COLO668 (cell line): ENCODE measurements around the gene PINLYP.
A peak's percentile ranks its signal among the peaks of the same experiment; 100 is the strongest.

Experiments used
- DNase-seq: peaks from one replicate; lab custom pipeline; 2025; ENCODE audit not compliant: unreplicated experiment; lab: John Stamatoyannopoulos, UW

The PINLYP gene

DNA sequence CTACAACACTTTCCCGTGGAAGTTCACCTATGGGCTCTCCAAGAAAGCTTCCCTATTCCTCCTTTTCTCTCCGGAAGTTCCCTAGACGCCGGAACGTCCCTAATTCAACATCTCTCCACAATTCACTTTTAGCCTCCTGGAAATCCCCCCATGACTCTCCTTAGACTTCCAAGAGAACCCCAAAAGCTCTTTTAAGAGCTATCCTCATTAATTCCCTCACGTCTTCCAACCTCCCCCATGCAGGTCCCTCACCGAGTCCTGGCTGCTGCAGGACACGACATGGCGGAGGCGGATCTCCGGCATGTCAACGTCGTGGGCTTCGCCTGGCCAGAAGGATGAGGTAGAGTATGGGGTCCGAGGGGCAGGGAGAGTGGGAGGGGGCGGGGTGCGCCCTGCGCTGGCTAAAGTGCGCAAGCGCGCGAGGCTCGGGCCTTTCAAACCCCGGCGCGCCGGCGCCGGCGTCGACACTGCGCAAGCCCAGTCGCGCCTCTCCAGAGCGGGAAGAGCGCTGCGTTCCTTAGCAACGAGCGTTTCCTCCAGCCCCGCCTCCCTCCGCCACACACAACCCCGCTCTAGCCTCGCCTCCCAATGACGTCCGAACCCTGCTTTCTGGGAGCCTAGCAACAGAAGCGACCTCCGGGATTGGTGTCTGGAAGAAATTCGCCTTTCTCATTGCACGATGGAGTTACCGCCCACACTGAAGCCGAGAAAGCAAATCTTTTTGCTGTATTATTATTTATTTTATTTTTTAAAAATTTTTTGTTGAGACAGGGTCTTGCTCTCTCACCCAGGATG lies at the start of gene PINLYP, which contains the start of gene XRCC1:
Gene PINLYP, plus strand, starts transcription at position 646 of the 795 bp plus-strand sequence. CDS start 1,391 bp downstream, outside the sequence.
Gene XRCC1, minus strand, starts transcription at position 372 of the 795 bp plus-strand sequence. Its CDS starts 69 bp downstream, at position 303.
- DNase-seq: peak; percentile 98

DNA sequence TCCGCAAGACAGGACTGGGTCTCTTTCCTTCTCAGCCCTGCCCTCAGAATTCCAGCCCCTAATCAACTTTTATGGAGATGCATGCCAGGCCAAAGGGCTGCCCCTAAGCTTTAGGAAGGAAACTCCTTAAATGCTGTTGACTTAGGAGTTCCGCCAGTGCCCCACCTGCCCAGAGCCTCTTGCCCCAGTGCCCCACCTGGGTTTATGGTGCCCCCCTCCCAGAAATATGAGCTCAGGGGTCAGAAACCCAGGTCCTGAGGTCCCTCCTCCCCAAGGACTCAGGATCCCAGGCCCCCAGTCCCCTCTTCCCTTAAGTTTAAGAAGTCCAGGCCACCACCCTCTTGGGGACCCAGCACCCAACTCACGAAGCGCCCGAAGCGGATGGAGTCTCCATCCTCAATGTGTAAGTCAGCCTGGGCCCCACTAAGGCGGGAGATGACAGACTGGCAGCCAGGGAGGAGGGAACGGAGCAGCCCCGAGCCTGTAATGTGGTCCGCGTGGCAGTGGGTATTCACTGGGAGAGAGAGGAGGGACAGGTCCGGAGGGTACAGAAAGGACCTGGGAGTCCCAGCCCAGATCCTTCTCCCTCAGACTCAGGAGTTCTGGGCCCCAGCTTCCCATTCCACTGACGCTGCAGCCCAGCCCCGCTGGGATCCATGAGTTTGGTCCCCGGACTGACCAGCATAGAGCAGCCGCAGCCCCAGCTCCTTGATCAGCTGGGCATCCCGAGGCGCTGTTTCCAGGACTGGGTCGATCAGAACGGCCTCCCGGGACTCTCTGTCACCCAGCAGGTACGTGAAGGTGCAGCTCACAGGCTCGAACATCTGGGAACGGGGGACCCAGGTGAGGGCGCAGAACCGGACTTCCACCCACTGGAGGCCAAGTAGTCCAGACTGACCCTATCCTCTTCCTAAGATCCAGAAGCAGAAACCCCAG lies 49.5 kb upstream of the PINLYP start:
- no peak for DNase-seq

DNA sequence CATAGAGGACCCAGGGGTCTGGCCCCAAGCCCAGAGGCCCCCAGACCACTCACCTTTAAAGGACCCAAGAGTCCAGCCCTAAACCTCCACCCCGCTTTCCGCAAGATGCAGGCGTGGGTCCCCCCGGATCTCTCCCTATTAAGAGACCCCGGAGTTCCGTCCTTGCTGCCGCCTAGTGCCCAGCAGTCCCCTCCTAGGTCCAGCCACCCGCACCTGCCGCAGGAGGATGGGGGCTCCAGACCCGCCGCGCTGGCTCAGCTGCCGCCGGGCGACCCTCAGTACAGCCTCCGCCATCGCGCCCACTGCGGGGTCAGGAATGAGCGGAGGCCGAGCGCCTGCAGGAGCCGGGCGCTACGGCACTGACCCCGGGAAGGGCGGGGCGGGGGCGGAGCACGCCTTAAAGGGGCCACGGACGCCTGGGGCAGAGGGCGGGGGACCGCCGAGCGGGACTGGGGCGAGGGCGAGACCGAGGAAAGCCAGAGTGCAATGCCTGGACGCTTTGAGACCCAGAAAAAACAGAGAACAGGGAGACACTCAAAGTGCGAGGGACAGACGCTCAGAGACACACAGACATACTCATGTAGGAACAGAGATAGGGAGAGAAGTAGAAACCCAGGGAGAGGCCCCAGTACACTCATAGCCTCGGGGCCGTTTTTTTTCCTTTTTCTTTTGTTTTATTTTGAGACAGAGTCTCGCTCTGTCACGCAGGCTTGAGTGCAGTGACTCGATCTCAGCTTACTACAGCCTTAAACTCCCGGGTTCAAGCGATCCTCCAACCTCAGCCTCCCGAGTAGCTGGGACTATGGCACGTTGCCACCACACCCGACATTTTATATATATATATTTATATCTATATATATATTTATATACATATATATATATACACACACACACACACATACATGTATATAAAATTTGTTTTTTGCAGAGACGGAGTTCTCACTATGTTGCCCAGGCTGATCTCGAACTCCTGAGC lies 48.4 kb upstream of the PINLYP start, which contains the start of gene ETHE1:
Gene ETHE1, minus strand, starts transcription at position 318 of the 976 bp plus-strand sequence. Its CDS starts 24 bp downstream, at position 294.
- DNase-seq: peak; percentile 71

DNA sequence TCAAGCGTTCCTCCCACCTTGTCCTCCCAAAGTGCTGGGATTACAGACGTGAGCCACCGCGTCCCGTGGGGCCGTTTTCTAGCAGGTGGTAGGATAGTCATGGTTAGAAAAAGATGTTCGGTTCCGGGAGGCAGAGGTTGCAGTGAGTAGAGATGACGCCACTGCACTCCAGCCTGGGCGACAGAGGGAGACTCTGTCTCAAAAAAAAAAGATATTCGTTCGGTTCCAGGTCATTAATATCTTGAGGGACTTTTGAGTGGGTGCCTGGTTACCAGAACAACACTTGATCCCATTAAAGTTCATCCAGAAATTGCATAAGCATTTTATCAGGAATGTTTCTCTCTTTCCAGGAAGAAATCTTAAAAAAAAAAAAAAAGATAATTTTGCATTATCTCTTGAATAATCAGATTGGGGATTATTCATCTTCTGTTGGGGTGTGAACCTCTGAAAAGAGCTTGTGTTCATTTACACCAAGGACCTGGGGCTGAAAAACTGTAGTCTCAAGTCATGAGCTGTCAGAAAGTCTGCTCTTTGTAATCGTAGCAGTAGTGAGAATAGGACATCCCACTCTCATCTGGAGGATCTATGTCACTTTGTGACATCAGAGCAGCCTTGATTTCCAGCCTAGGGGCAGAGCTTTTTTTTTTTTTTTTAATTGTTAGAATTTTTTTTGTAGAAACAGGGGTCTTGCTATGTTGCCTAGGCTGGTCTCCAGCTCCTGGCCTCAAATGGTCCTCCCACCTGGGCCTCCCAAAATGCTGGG lies 47.6 kb upstream of the PINLYP start:
- DNase-seq: peak; percentile 65

DNA sequence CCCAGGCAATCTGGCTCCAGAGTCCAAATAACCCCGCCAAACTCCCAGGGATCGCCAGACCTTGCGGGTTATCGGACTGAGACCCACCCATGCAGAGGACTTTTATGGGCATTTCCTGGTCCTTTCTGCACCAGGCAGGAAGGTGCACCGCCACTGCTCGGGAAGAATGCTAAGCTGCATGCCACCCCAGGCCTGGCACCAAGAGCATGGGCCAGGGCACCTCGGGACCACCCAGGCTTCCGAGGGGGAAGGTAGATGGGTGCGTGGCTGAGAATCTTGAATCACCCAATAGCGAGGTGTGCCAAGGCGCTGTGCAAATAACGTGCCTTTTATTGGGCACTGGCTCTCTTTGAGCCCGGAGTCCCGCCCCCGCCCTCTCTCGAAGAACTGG lies 43.0 kb upstream of the PINLYP start:
- peak; percentile 64 for DNase-seq

DNA sequence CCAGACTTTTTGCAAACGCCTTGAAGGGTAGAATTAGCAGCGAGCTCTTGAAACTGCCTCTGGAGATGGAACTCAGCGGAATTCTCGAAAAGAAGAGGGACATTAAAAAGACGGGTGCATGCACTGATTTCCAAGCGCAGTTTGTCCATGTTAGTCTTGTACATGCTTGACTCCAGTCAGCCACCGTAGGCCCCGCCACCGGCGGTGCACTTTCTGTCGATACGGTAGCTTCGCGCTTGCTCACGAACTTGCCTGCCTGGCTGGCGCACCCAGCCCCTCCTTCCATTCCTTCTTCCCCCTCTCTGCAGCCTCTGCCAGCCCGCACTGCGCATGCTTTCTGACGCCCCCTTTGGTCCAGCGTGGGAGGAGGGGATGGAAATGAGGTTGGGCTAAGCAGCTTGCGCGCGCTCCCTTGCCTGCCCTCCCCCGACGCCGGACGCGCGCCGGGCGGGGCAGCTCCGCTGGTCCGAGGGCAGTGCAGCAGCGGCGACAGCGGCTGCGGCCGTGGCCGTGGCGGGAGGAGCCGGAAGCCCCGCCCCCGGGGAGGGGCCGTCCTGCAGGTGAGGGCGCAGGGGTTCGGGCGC lies 42.5 kb upstream of the PINLYP start, which contains the start of gene ZNF575:
Gene ZNF575, plus strand, starts transcription at position 227 of the 584 bp plus-strand sequence. CDS start 1,235 bp downstream, outside the sequence.
- DNase-seq: peak; percentile 94

DNA sequence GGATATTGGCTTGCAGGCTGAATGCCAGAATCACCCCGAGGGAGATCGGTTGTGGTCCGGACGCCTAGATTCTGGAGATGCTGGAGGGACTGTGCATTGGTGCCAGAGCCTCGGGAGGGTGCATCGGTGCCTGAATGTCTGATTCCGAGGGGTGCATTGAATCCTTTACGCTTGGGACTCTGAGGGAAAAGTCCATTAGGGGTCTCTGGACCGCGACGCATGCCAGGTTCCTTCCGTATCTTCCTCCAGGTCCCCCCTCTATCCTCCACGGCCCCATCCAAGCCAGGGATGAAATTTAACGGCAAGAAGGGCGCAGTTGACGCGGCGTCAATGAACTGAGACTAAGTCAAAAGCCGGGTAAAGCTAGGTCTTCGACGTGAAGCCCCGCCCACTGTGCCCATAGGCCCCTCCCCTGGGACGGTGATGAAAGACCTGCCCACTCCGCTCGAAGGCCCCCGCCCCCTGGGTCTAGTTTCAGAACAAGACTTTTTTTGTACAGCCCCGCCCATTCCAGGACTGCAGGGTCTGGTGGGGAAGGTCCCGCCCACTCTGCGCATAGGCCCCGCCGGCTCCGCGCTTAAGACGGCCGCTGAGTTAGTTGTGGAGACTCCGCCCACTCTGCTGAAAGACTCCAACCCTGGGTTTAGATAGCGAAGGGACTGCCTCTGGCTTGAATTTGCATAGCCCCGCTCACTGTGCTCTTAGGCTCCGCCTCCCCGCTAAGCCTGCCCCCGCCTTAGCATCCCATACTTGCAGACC lies 41.9 kb upstream of the PINLYP start:
- DNase-seq: peak; percentile 90

DNA sequence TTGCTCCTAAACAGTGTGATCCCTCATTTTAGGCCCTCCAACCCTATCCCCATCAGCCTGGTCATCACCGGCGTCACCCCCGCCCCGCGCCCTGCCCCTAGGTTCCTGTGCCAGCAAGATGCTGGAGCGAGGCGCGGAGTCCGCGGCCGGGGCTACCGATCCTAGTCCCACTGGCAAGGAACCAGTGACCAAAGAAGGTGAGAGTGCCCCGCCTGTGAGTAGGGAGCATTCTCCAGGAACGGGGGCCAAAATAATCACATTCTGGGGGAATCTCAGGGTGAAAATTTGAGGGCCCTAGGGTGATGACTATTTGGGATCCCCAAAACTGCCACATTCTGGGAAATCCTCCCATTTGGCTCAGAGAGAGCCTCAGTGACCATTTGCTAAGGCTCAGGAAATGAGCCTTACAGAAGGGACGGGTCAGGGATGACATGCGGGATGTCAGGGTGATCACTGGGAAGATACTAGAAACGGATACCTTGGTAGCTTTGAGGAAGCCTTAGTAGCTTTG lies 41.2 kb upstream of the PINLYP start:
- DNase-seq: no peak

DNA sequence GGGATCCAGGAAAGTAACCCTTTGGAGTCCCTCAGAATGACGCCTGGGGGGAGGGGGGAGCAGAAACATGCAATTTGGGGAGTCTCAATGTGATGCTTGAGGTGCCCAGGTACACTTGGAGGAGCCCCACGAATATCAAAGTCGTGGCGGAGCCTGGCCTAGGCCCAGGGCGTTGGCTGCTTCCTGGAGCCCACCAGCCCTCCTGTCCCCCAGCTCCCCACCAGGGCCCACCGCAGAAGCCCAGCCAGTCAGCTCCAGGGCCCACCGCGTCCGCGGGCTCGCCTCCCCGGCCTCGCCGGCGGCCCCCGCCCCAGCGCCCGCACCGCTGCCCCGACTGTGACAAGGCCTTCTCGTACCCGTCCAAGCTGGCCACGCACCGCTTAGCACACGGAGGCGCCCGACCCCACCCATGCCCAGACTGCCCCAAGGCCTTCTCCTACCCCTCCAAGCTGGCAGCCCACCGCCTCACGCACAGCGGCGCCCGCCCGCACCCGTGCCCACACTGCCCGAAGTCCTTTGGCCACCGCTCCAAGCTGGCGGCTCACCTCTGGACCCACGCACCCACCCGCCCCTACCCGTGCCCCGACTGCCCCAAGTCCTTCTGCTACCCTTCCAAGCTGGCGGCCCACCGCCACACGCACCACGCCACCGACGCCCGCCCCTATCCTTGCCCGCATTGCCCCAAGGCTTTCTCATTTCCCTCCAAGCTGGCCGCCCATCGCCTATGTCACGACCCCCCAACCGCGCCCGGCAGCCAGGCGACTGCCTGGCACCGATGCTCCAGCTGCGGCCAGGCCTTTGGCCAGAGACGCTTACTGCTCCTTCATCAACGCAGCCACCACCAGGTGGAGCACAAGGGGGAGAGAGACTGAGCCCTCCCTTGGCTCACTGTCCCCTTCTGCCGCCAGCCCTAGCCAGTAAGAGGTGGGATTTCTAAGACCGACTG lies 40.5 kb upstream of the PINLYP start:
- DNase-seq: peak; percentile 52

DNA sequence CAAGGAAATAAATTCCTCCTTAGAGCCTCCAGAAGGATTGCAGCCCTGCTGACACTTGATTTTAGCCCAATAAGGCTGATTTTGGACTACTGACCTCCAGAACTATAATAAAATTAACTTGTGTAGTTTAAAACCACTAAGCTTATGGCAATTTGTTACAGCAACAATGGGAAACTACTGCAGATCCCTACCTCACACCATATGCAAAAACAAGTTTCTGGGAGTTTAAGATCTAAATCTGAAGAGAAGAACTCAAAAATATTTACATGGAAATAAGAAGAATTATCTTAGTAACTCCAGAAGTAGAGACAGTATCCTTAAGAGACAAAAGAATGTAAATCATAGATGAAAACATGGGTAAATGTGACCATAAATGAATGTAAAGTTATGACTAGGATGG lies 36.7 kb upstream of the PINLYP start:
- no peak for DNase-seq

DNA sequence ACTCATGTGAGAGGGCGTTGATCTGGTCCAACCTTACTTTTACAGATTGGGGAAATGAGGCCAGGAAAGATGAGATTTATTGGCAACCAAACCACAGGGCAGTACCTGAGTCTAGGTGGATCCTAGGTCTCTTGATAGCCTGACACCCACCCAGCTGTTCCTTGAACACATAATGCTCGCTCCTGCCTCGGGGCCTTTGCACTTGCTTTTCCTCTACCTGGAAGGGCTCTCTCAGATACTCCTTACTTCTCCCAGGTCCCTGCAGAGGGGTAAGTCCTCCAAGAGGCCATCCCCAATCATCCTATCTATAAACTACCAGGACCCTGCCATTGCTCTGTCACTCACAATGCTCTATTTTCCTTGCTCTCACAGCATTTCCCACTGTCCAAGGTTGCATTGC lies 35.2 kb upstream of the PINLYP start:
- DNase-seq: no peak

DNA sequence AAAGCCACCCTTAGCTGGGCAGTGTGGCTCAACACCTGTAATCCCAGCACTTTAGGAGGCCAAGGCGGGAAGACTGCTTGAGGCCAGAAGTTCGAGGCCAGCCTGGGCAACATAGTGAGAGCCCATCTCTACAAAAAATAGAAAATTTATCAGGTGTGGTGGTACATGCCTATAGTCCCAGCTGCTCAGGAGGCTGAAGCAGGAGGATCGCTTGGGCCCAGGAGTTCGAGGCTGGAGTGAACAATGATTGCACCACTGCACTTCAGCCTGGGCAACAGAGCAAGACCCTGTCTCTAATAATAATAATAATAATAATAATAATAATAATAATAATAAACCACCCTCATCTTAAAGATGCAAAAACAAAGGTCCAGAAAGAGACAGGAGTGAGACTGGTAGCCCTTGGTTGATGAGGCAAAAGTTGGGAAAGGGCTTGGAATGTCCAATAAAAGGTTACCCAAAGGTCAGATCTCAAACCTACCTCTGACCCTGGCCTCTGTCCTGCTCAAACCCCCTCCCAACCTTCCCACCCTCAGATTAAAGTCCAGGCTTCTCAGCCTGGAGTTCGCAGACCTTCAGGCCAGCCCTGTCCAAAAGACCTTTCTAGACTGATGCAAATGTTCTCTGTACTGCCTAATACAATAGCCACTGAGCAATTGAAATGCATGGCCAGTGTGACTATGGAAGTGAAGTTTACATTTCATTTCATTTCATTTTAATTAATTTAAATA lies 33.5 kb upstream of the PINLYP start:
- no peak for DNase-seq

DNA sequence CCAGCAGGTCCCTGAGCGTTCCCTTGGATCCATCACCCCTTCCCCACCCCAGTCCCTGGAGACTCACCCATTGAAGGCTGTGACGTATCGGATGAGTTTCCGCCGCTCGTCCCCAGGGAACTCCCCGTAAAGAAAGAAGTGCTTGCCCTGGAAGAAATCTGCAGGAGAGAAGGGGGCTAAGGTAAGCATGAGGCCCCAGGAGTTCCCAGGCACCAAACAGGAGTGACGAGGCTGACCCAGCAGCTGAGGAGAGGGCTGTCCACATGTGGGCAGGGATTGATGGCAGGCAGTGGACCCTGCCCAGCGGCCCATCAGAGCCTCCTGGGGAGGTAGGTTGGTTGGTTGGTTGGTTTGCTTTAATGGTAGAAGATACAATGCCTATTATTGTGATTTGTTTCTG lies 31.5 kb upstream of the PINLYP start:
- no peak for DNase-seq

DNA sequence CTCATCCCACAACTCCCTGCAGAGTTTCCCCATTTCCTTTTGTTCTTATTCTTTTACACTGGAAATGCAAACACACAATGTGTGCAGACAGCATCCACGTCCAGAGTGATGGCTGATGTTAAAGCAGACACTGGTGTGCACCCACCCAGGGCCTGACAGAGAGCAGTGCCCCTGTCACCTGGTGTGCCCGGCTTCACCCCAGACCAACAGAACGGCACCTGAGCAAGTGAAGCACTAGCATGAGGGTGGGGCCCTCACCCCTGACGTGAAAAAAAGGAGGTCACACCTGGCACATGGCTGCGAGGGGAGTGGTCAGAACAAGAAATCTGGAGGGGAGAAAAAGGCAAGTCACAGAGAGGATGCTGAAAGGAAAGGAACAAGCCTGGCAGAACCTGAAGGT lies 30.3 kb upstream of the PINLYP start:
- no peak for DNase-seq

DNA sequence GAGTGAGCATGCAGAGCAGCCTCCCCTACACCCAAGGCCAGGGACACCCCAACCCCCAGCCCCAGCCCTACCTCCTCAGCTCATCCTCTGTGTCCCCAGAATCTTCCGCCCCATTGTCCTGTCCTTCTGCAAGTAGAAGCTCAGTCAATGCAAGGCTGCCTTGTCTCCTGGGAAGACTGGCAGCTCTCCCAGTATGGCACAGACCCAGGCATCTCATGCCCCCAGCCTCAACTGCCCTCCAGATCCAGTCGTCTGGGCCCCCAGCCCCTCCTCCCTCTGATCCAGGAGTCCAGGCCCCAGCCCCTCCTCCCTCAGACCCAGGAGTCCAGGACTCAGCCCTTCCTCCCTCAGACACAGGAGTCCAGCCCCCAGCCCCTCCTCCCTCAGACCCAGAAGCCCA lies 29.6 kb upstream of the PINLYP start:
- no peak for DNase-seq

DNA sequence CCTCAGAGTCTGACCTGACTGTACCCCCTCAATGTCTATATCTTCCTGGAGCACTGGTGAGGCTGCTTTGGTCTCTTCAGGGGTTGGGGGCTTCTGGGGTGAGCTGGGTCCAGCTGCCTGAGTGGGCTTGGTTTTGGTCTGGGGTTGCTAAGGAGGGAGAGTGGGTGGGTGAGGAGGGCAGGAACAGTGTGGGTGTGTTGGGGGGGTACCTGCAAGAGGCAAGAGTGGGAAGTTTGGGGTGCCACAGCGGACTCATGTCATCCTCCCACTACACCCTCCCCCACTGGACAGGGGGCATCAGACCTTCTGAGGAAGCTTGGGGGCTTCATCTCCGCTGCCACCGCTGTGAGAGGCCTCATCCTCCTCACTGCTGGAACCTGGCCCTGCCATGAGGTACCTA lies 29.0 kb upstream of the PINLYP start:
- no peak for DNase-seq
